Adrenal gland (tissue), 12 donors: ENCODE results near the gene PDK2. TPM values are rescaled to one million over a fixed set of nuclear protein-coding genes. Genes with fewer than 3 reads are reported as not detected.
A peak's percentile ranks its signal among the peaks of the same experiment; 100 is the strongest.

Experiments
- DNase-seq, 7 donors: peaks; one replicate each; pipeline ENCODE4 v3.0.0-alpha.2; 2019 to 2020
- H3K27ac ChIP-seq, 5 donors: fragments of 200-600 bp; sonication (generic) in 4 of 5; 1 replicate in 3 of 5; 2 replicates in 2 of 5; pipeline versions ENCODE4 v1.5.1 to v1.8.0; 2016 to 2020; ENCODE audit warnings: mild to moderate bottlenecking in 1 of 5
- H3K27me3 ChIP-seq: fragments of 200-600 bp; 2 replicates; pipeline ENCODE4 v1.8.0; 2021
- H3K36me3 ChIP-seq, 2 donors: fragments of 200-600 bp; replicated peaks in 1 of 2; 1 replicate in 1 of 2; 2 replicates in 1 of 2; pipeline versions ENCODE4 v1.5.1 to v1.8.0; 2018 to 2022
- H3K4me1 ChIP-seq, 2 donors: fragments of 200-600 bp; replicated peaks in 1 of 2; 1 replicate in 1 of 2; 2 replicates in 1 of 2; pipeline versions ENCODE4 v1.5.1 to v1.8.0; 2018 to 2021
- H3K4me3 ChIP-seq, 4 donors: fragments of 200-600 bp; sonication (generic) in 3 of 4; one replicate each; pipeline ENCODE4 v1.5.1; 2016 to 2018
- H3K9me3 ChIP-seq, 3 donors: fragments of 200-600 bp; sonication (generic) in 1 of 3; replicated peaks in 1 of 3; 1 replicate in 2 of 3; 2 replicates in 1 of 3; pipeline versions ENCODE4 v1.5.1 to v1.8.0; 2016 to 2021
- CTCF ChIP-seq, 6 experiments: fragments of 450-650 bp in 4 of 6; fragments of 200-600 bp in 2 of 6; sonication (generic) in 1 of 6; IDR thresholded peaks; 1 replicate in 5 of 6; 2 replicates in 1 of 6; pipeline versions ENCODE4 v1.5.1 to v1.8.0; 2016 to 2021; ENCODE audit warnings: antibody characterized with exemption in 6 of 6, mild to moderate bottlenecking in 2 of 6, moderate library complexity in 1 of 6
- POLR2A ChIP-seq, 2 donors: fragments of 450-650 bp; IDR thresholded peaks; one replicate each; pipeline ENCODE4 v1.6.1; 2017; ENCODE audit warnings: antibody characterized with exemption in 2 of 2, mild to moderate bottlenecking in 2 of 2, moderate library complexity in 1 of 2
- whole genome bisulfite sequencing, 4 donors: extraction: QIAGEN DNeasy Blood & Tissue Kit in 2 of 4; methylation state at CpG; one replicate each; pipeline versions ENCODE4 v1.1.5 to v1.1.7; 2013 to 2017; 5-methylcytosine and 5-hydroxymethylcytosine counted together
- intact Hi-C, 2 donors: fragments of 100-400 bp; cut with DNase I; formaldehyde crosslinking; loops; one replicate each; pipeline versions ENCODE4 v1.14.1 to v1.15.0; 2022 to 2023
- polyA plus RNA-seq, 3 donors: library from polyadenylated mRNA; stranded (reverse); fragments of 200-250 nt in 2 of 3; fragments of 350-450 nt in 1 of 3; fragmentation: Illumina TruSeq in 1 of 3; extraction: RNeasy Lipid Tissue Mini Kit (QIAGEN cat#74804) in 1 of 3; gene quantifications; one replicate each; pipeline ENCODE4 v1.2.3, GENCODE V29; 2013 to 2014
- total RNA-seq, 9 donors: library from RNA; depleted of rRNA in 4 of 9; stranded (reverse); fragments of >200 nt in 4 of 9; fragments of 120-200 nt in 1 of 9; fragmentation: NEBNext Ultra II Directional in 1 of 9; extraction: Animal tissue kit (Norgen Biotek cat#: 25700) in 1 of 9; gene quantifications; one replicate each; pipeline versions ENCODE4 v1.1.0 to v1.2.4, GENCODE V29; 2013 to 2023
- donor health status: healthy with polysubstance abuse.
- donor health status: Bipolar disorder and iron deficiency.
- donor health status: DM: yes; HTN: yes; CAD: no.
- donor health status: DM: no; HTN: no; CAD: no.
- donor health status: DM: no; HTN: no; CAD: no.
- donor health status: DM: yes; HTN: yes; CAD: no.

Gene PDK2
- total and polyA plus RNA-seq, 12 donors, result 28.4 to 225 (median 124) TPM

GRCh38 chr17:50075446-50076032 is 19.6 kb upstream of the PDK2 start:
- intact Hi-C loops, result no loop called here
- H3K9me3 ChIP-seq, result no peaks in the 10 kb centered on the region
- peaks cover 0 to 86% of the 10 kb centered on the region in 2 donors for H3K36me3 ChIP-seq
- no peak overlapping the region for H3K27ac ChIP-seq
- DNase-seq, result no peak
- H3K27me3 ChIP-seq, result no peaks in the 10 kb centered on the region
- H3K4me1 ChIP-seq, result peaks cover 0 to 8% of the 10 kb centered on the region in 2 donors
- TF ChIP-seq CTCF (IDR thresholded peaks at IDR 0.05), result no peak
- no peak for TF ChIP-seq POLR2A (IDR thresholded peaks at IDR 0.05)
- no peak overlapping the region for H3K4me3 ChIP-seq
- WGBS, 4 donors, result 93 to 94% (median 94%) methylated on average over 12 to 16 of the region's 16 CpGs; no CpG with 5 or more reads in 1 of the 4 donors

- peaks cover 0 to 81% of the 10 kb centered on the region in 2 donors for H3K36me3 ChIP-seq
- H3K27ac ChIP-seq, result no peak overlapping the region
- H3K4me1 ChIP-seq, result peaks cover 0 to 8% of the 10 kb centered on the region in 2 donors
- no peaks in the 10 kb centered on the region for H3K9me3 ChIP-seq
- no peaks in the 10 kb centered on the region for H3K27me3 ChIP-seq
- no peak overlapping the region for H3K4me3 ChIP-seq
- whole genome bisulfite sequencing, 4 donors, result 91 to 96% (median 92%) methylated on average over 13 to 16 of the region's 16 CpGs
- TF ChIP-seq CTCF (IDR thresholded peaks at IDR 0.05) (no peak), POLR2A (IDR thresholded peaks at IDR 0.05) (no peak)
- intact Hi-C loops, result no loop called here
- no peak for DNase-seq
Observed at GRCh38 chr17:50076221-50076590, 18.9 kb upstream of the PDK2 start.

- no peak for DNase-seq
- Histone ChIP-seq H3K4me3 (no peak overlapping the region), H3K27ac (no peak overlapping the region), H3K27me3 (no peaks in the 10 kb centered on the region), H3K9me3 (no peaks in the 10 kb centered on the region), H3K36me3 (peaks cover 0 to 81% of the 10 kb centered on the region in 2 donors), H3K4me1 (peaks cover 0 to 8% of the 10 kb centered on the region in 2 donors)
- intact Hi-C loops, result no loop called here
- 73 to 78% (median 74%) methylated on average over 27 to 39 of the region's 39 CpGs for WGBS, 4 donors
- peak in 1 of 6 experiments; percentile 4 for TF ChIP-seq CTCF (IDR thresholded peaks at IDR 0.05)
- no peak for TF ChIP-seq POLR2A (IDR thresholded peaks at IDR 0.05)
Observed at GRCh38 chr17:50076591-50077235, 18.4 kb upstream of the PDK2 start.

- Histone ChIP-seq H3K27me3 (no peaks in the 10 kb centered on the region), H3K4me1 (no peaks in the 10 kb centered on the region), H3K9me3 (no peaks in the 10 kb centered on the region), H3K4me3 (no peak overlapping the region), H3K27ac (no peak overlapping the region), H3K36me3 (peaks cover 0 to 77% of the 10 kb centered on the region in 2 donors)
- 94 to 96% (median 95%) methylated on average over 4 of the region's 4 CpGs for WGBS, 4 donors
- DNase-seq, result no peak
- intact Hi-C loops, result no loop called here
- TF ChIP-seq POLR2A (IDR thresholded peaks at IDR 0.05), result no peak
- no peak for TF ChIP-seq CTCF (IDR thresholded peaks at IDR 0.05)
Observed at GRCh38 chr17:50078430-50078829, 16.7 kb upstream of the PDK2 start.
